ENCODE data around the gene PAPSS2. TPM values are rescaled to one million over a fixed set of nuclear protein-coding genes. Genes with fewer than 3 reads are reported as not detected.
"Not testable (repeated sequence)": the region's sequence is repeated elsewhere in the genome, so short reads cannot be mapped to it uniquely, and the experiment has no call there.

Gene PAPSS2
- total RNA-seq, 1 experiment from 2014 or later: 16.6 TPM

GRCh38 chr10:87746911-87747310, 87.2 kb downstream of the PAPSS2 start:
- no peak for DNase-seq (ENCODE audit: low read depth)

- not testable (repeated sequence) for DNase-seq (ENCODE audit: low read depth)
Measured at GRCh38 chr10:87748244-87748643, 88.6 kb downstream of the PAPSS2 start.

GRCh38 chr10:87750001-87750671, 90.5 kb downstream of the PAPSS2 start:
- peak; percentile 53 for DNase-seq (ENCODE audit: low read depth)

- no peak for DNase-seq (ENCODE audit: low read depth)
Measured at GRCh38 chr10:87750817-87751216, 91.1 kb downstream of the PAPSS2 start.

GRCh38 chr10:87751274-87751673, 91.6 kb downstream of the PAPSS2 start:
- DNase-seq (ENCODE audit: low read depth): no peak

GRCh38 chr10:87752566-87752965, 92.9 kb downstream of the PAPSS2 start:
- peak; percentile 51 for DNase-seq (ENCODE audit: low read depth)

- no peak for DNase-seq (ENCODE audit: low read depth)
Measured at GRCh38 chr10:87753995-87754866, 94.6 kb downstream of the PAPSS2 start.

- DNase-seq (ENCODE audit: low read depth): no peak
Measured at GRCh38 chr10:87757685-87758084, 98.0 kb downstream of the PAPSS2 start.

- DNase-seq (ENCODE audit: low read depth): no peak
Measured at GRCh38 chr10:87759551-87759950, 99.9 kb downstream of the PAPSS2 start.

- no peak for DNase-seq (ENCODE audit: low read depth)
Measured at GRCh38 chr10:87760195-87760905, 100.7 kb downstream of the PAPSS2 start.

GRCh38 chr10:87761153-87761552, 101.5 kb downstream of the PAPSS2 start:
- no peak for DNase-seq (ENCODE audit: low read depth)

GRCh38 chr10:87761892-87762291, 102.2 kb downstream of the PAPSS2 start:
- peak; percentile 86 for DNase-seq (ENCODE audit: low read depth)

GRCh38 chr10:87763086-87763861, 103.6 kb downstream of the PAPSS2 start:
- no peak for DNase-seq (ENCODE audit: low read depth)

GRCh38 chr10:87764072-87764934, 104.6 kb downstream of the PAPSS2 start:
- no peak for DNase-seq (ENCODE audit: low read depth)

- no peak for DNase-seq (ENCODE audit: low read depth)
Measured at GRCh38 chr10:87765666-87766376, 106.1 kb downstream of the PAPSS2 start.

- DNase-seq (ENCODE audit: low read depth): peak; percentile 91
Measured at GRCh38 chr10:87767253-87767652, 107.6 kb downstream of the PAPSS2 start.

GRCh38 chr10:87771871-87772500, 112.3 kb downstream of the PAPSS2 start:
- DNase-seq (ENCODE audit: low read depth): peak; percentile 35

GRCh38 chr10:87775766-87776165, 116.1 kb downstream of the PAPSS2 start:
- DNase-seq (ENCODE audit: low read depth): peak; percentile 77

- DNase-seq (ENCODE audit: low read depth): no peak
Measured at GRCh38 chr10:87776328-87776727, 116.7 kb downstream of the PAPSS2 start.

Data from HT1080 (cell line).